Osteoblast (primary cell): ENCODE results near the gene SPEF2. TPM values are rescaled to one million over a fixed set of nuclear protein-coding genes. Genes with fewer than 3 reads are reported as not detected.

Source experiments
- DNase-seq: peaks from one replicate; pipeline ENCODE4 v3.0.0; 2011; ENCODE audit warnings: low spot score, mixed read lengths; ENCODE audit not compliant: insufficient read length; ENCODE audit errors: missing footprints
- H2AFZ ChIP-seq: 2 replicates; pipeline ENCODE4 v1.6.0; 2011; ENCODE audit warnings: mild to moderate bottlenecking, low read length
- H3K27ac ChIP-seq: 2 replicates; pipeline ENCODE4 v1.5.1; 2011; ENCODE audit warnings: mild to moderate bottlenecking, low read depth, low read length, moderate library complexity
- H3K27me3 ChIP-seq: 2 replicates; pipeline ENCODE4 v1.6.0; 2012; ENCODE audit warnings: mild to moderate bottlenecking, control low read depth, inconsistent platforms, low read length, moderate library complexity; ENCODE audit not compliant: insufficient read depth
- H3K36me3 ChIP-seq: 2 replicates; pipeline ENCODE4 v1.5.1; 2011; ENCODE audit warnings: mild to moderate bottlenecking, low read length, control low read depth, moderate library complexity; ENCODE audit not compliant: insufficient read depth
- H3K4me1 ChIP-seq: 2 replicates; pipeline ENCODE4 v1.5.1; 2011; ENCODE audit warnings: mild to moderate bottlenecking, low read length, control low read depth, moderate library complexity; ENCODE audit not compliant: insufficient read depth
- H3K4me2 ChIP-seq: 2 replicates; pipeline ENCODE4 v1.6.0; 2011; ENCODE audit warnings: mild to moderate bottlenecking, low read length; ENCODE audit not compliant: insufficient read depth
- H3K4me3 ChIP-seq: fragments of 200-600 bp; sonication (generic); 3 replicates; pipeline ENCODE4 v1.5.1; 2012; ENCODE audit warnings: mild to moderate bottlenecking, low read length, inconsistent platforms; ENCODE audit not compliant: insufficient read depth
- H3K79me2 ChIP-seq: 2 replicates; pipeline ENCODE4 v1.6.0; 2012; ENCODE audit warnings: mild to moderate bottlenecking, low read length, control low read depth, inconsistent platforms; ENCODE audit not compliant: insufficient read depth
- H3K9me3 ChIP-seq: 2 replicates; pipeline ENCODE4 v1.5.1; 2011; ENCODE audit warnings: low read depth, low read length, control low read depth
- H4K20me1 ChIP-seq: 2 replicates; pipeline ENCODE4 v1.6.0; 2012; ENCODE audit warnings: mild to moderate bottlenecking, low read length, control low read depth; ENCODE audit not compliant: insufficient read depth
- total RNA-seq: library from RNA; depleted of rRNA; stranded (reverse); fragments of >200 nt; gene quantifications from 2 replicates; pipeline ENCODE4 v1.2.3, GENCODE V29; 2012
- TF ChIP-seq, protein P1 (sequence below): IDR thresholded peaks from 2 replicates; pipeline ENCODE4 v1.5.1; 2011; ENCODE audit warnings: mild to moderate bottlenecking, low read depth, low read length, moderate library complexity; ENCODE audit errors: extremely low read depth

SPEF2 gene
- total RNA-seq, 1 donor = 7.2 TPM

DNA sequence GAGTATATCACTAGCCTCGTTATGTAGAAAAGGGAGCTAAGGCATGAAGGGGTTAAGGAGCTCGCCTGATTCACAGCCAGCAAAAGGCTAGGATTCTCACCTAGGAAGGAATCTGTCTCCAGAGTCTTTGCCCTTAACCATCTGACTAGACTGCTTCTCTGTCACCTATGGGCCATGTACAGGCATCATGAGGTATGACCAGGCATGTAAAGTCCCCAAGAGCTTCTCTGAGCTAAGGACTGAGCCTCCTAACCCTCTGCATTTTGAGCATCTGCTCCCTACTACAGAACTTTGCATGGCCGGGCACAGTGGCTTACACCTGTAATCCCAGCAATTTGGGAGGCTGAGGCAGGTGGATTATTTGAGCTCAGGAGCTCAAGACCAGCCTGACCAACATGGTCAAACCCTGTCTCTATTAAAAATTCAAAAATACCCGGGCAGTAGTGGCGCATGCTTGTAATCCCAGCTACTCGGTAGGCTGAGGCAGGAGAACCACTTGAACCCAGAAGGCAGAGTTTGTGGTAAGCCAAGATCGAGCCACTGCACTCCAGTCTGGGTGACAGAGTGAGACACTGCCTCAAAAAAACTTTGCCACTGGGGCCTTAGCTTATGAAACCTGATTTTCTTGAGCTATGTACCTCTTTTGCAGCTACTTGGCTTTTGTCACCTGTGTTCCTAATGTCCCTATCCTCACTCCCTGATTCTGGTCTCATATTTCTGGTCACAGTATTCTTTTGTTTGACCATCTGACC is 205.9 kb downstream of the SPEF2 start:
- no peaks in the 10 kb centered on the region for H3K27me3 ChIP-seq

DNA sequence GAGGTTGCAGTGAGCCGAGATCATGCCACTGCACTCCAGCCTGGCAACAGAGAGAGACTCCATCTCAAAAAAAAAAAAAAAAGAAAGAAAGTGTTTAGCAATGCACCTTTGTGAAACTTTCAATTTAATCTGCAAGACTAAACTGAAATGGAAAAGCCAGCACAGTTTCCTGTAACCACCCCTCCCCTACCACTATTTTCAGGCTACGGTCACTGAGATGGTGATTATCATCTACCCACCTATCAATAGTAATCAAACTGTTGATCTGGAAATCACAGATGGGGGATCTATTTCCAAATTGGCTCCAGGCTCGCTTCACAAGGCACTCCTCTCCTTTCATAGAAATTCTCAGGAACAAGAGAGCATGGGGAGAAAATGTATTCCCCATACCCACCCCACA is 208.4 kb downstream of the SPEF2 start:
- H3K4me1 ChIP-seq = no peaks in the 10 kb centered on the region
- no peak overlapping the region for H2AFZ ChIP-seq
- H3K27me3 ChIP-seq = no peaks in the 10 kb centered on the region
- H3K79me2 ChIP-seq = no peaks in the 10 kb centered on the region
- no peak overlapping the region for H3K4me3 ChIP-seq
- TF ChIP-seq, protein P1, sequence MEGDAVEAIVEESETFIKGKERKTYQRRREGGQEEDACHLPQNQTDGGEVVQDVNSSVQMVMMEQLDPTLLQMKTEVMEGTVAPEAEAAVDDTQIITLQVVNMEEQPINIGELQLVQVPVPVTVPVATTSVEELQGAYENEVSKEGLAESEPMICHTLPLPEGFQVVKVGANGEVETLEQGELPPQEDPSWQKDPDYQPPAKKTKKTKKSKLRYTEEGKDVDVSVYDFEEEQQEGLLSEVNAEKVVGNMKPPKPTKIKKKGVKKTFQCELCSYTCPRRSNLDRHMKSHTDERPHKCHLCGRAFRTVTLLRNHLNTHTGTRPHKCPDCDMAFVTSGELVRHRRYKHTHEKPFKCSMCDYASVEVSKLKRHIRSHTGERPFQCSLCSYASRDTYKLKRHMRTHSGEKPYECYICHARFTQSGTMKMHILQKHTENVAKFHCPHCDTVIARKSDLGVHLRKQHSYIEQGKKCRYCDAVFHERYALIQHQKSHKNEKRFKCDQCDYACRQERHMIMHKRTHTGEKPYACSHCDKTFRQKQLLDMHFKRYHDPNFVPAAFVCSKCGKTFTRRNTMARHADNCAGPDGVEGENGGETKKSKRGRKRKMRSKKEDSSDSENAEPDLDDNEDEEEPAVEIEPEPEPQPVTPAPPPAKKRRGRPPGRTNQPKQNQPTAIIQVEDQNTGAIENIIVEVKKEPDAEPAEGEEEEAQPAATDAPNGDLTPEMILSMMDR = no peak
- H3K27ac ChIP-seq = no peak overlapping the region
- no peaks in the 10 kb centered on the region for H4K20me1 ChIP-seq
- H3K36me3 ChIP-seq = no peaks in the 10 kb centered on the region
- no peaks in the 10 kb centered on the region for H3K9me3 ChIP-seq
- DNase-seq = no peak
- H3K4me2 ChIP-seq = no peak overlapping the region

More for the DNA sequence above, 205.9 kb downstream of the SPEF2 start:
- Histone ChIP-seq H3K27ac (no peak overlapping the region), H3K36me3 (no peaks in the 10 kb centered on the region), H2AFZ (no peak overlapping the region), H3K79me2 (no peaks in the 10 kb centered on the region), H4K20me1 (no peaks in the 10 kb centered on the region), H3K4me3 (no peak overlapping the region), H3K4me2 (no peak overlapping the region), H3K4me1 (no peaks in the 10 kb centered on the region), H3K9me3 (no peaks in the 10 kb centered on the region)
- no peak for DNase-seq
- TF ChIP-seq, protein P1 = no peak

DNA sequence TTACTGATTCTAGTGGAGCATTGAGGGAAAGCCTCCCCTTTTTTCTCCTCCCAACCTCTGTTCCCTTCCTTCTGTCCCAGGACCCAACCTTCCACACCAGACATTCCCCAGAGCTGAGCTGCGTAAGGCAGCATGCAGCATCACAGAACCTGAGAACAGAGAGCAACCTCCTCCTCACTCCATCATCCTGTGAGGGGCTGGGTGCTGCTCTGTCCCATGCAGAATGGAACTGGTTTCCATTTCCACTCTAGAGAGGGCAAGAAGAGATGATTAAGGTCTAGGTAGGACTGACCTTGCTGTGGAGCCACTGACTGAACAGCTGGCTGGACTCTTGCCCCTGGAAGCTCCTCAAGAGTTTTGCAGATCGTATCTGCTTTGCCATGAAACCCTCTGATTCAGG is 208.9 kb downstream of the SPEF2 start:
- Histone ChIP-seq H3K79me2 (no peaks in the 10 kb centered on the region), H3K27me3 (no peaks in the 10 kb centered on the region), H3K4me2 (no peak overlapping the region), H3K36me3 (no peaks in the 10 kb centered on the region), H3K4me3 (no peak overlapping the region), H3K4me1 (no peaks in the 10 kb centered on the region), H2AFZ (no peak overlapping the region), H3K9me3 (no peaks in the 10 kb centered on the region), H4K20me1 (no peaks in the 10 kb centered on the region), H3K27ac (no peak overlapping the region)
- no peak for DNase-seq
- TF ChIP-seq, protein P1 = no peak

DNA sequence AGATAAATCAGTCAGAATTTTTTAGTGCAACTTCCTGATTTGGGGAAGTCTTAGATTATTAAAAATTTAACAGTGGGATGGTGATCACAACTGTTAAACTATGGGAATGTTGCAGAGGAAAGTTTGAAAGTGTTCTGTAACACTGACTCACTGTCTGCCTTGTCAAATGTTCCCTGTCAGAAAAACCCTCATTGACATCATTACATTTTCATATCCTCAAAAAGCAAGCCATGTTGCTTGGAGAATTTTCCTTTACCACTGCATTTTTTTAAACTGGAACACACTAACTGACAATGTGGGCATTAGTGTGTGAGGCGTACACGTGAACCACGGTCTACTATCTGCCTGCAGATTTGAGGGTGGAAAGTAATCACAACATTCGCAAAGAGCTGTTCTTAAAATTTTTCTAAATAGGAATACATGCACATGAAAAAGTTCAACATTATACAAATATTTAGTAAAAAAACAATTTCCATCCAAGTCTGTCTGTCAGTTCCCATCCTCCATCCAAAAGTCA is 210.5 kb downstream of the SPEF2 start:
- Histone ChIP-seq H2AFZ (no peak overlapping the region), H4K20me1 (no peaks in the 10 kb centered on the region), H3K36me3 (no peaks in the 10 kb centered on the region), H3K4me2 (peak overlapping the region; percentile 17), H3K27me3 (no peaks in the 10 kb centered on the region), H3K4me1 (no peaks in the 10 kb centered on the region), H3K79me2 (no peaks in the 10 kb centered on the region), H3K9me3 (no peaks in the 10 kb centered on the region), H3K27ac (no peak overlapping the region), H3K4me3 (no peak overlapping the region)
- DNase-seq = no peak
- TF ChIP-seq, protein P1 = no peak
